Upper lobe of right lung (tissue), 1 donor: Measurements from ENCODE around the gene CDA. TPM values are rescaled to one million over a fixed set of nuclear protein-coding genes. Genes with fewer than 3 reads are reported as not detected.
A peak's percentile ranks its signal among the peaks of the same experiment; 100 is the strongest.

Source experiments
- ATAC-seq: fragments of 200-7000 bp; cut with Tn5 transposase; one replicate; pipeline ENCODE4 v1.9.1; 2020; ENCODE audit warnings: mild to moderate bottlenecking, moderate library complexity
- DNase-seq: peaks from one replicate; pipeline ENCODE4 v3.0.0-alpha.2; 2020
- H3K27ac ChIP-seq: fragments of 200-600 bp; one replicate; pipeline ENCODE4 v1.8.0; 2022
- H3K27me3 ChIP-seq: fragments of 200-600 bp; one replicate; pipeline ENCODE4 v1.8.0; 2022; ENCODE audit warnings: mild to moderate bottlenecking
- H3K36me3 ChIP-seq: fragments of 200-600 bp; one replicate; pipeline ENCODE4 v1.8.0; 2022
- H3K4me1 ChIP-seq: fragments of 200-600 bp; one replicate; pipeline ENCODE4 v1.8.0; 2022
- H3K4me3 ChIP-seq: fragments of 200-600 bp; one replicate; pipeline ENCODE4 v1.8.0; 2022; ENCODE audit warnings: mild to moderate bottlenecking
- H3K9me3 ChIP-seq: fragments of 200-600 bp; one replicate; pipeline ENCODE4 v1.8.0; 2022
- intact Hi-C: fragments of 100-400 bp; cut with DNase I; formaldehyde crosslinking; loops from one replicate; pipeline ENCODE4 v1.11.0; 2022
- total RNA-seq: library from RNA; stranded (reverse); fragmentation: NEBNext Ultra II Directional; extraction: Animal tissue kit (Norgen Biotek cat#: 25700); gene quantifications from one replicate; pipeline ENCODE4 v1.2.1, GENCODE V29; 2021
- TF ChIP-seq, protein P1 (sequence below): fragments of 200-600 bp; IDR thresholded peaks from one replicate; pipeline ENCODE4 v1.8.0; 2022; ENCODE audit warnings: antibody characterized with exemption
- donor health status: DM: no; HTN: yes; CAD: no; lungs with severe emphysema.

Gene CDA
- total RNA-seq, 1 donor from 2014 or later, result 8.8 TPM

DNA sequence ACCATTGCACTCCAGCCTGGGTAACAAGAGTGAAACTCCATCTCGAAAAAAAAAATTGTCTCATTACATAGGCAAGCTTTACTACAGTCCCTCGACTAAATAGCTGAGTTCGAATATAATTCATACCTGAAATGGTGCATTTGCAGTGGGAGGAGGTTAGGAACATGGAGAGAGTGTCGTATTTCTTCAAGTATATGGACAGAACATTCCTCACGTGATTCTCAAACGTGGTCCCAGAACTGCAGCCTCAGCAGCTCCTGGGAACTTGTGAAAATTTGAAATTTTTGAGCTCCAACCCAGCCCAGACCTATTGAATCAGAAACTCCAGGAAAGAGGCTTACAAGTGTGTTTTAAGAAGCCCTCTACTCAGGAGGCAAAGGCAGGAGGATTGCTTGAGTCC is 7.2 kb downstream of the CDA start:
- intact Hi-C loops, result no loop called here
- no peaks in the 10 kb centered on the region for H3K36me3 ChIP-seq
- no peak for ATAC-seq
- no peak overlapping the region for H3K27ac ChIP-seq
- TF ChIP-seq, protein P1, sequence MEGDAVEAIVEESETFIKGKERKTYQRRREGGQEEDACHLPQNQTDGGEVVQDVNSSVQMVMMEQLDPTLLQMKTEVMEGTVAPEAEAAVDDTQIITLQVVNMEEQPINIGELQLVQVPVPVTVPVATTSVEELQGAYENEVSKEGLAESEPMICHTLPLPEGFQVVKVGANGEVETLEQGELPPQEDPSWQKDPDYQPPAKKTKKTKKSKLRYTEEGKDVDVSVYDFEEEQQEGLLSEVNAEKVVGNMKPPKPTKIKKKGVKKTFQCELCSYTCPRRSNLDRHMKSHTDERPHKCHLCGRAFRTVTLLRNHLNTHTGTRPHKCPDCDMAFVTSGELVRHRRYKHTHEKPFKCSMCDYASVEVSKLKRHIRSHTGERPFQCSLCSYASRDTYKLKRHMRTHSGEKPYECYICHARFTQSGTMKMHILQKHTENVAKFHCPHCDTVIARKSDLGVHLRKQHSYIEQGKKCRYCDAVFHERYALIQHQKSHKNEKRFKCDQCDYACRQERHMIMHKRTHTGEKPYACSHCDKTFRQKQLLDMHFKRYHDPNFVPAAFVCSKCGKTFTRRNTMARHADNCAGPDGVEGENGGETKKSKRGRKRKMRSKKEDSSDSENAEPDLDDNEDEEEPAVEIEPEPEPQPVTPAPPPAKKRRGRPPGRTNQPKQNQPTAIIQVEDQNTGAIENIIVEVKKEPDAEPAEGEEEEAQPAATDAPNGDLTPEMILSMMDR, result no peak
- no peaks in the 10 kb centered on the region for H3K9me3 ChIP-seq
- no peak overlapping the region for H3K4me3 ChIP-seq
- H3K4me1 ChIP-seq, result peaks cover 4% of the 10 kb centered on the region
- no peak for DNase-seq
- H3K27me3 ChIP-seq, result peaks cover 15% of the 10 kb centered on the region

DNA sequence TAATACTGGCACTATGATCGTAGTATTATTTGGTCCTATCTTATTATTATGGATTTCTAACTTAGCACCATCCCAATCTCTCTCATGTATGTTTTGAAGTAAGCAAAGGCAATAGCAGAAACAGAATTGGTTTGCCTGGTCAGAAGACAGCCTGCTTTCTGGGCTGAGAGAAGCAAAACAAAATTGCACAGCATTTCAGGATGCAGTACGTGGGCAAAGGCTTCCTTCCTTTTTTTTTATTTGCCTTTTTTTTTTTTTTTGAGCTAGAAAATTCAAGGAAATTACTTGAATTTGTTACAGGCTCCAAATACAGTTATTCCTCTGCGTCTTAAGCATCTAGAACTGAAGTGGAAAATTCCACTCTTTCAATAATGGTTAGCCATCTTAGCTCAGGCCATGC is 8.8 kb downstream of the CDA start:
- Histone ChIP-seq H3K9me3 (no peaks in the 10 kb centered on the region), H3K27ac (no peak overlapping the region), H3K27me3 (peaks cover 14% of the 10 kb centered on the region), H3K4me1 (peaks cover 4% of the 10 kb centered on the region), H3K4me3 (no peak overlapping the region), H3K36me3 (no peaks in the 10 kb centered on the region)
- DNase-seq, result no peak
- intact Hi-C loops, result no loop called here
- TF ChIP-seq, protein P1, result no peak
- ATAC-seq, result peak; percentile 66

DNA sequence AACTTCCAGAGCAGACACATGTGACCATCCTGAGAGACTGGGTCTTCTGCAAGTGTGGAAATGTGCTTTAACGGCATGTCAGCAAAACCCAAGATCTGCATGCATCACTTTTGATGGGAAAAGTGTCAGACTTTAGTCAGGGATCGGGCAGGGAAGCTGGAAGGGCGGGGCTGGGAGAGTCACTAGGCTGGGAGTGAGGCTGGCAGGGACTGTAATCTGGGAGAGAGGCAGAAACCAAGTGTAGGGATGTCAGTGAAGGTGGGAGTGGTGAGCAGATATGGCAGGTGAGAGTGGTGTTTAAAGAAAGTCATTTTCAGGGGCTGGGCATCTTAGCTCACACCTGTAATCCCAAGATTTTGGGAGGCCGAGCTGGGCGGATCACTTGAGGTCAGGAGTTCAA is 11.3 kb downstream of the CDA start:
- intact Hi-C loops, result no loop called here
- no peak for DNase-seq
- ATAC-seq, result no peak
- Histone ChIP-seq H3K4me1 (peaks cover 4% of the 10 kb centered on the region), H3K27ac (no peak overlapping the region), H3K9me3 (no peaks in the 10 kb centered on the region), H3K4me3 (no peak overlapping the region), H3K36me3 (no peaks in the 10 kb centered on the region), H3K27me3 (no peaks in the 10 kb centered on the region)
- TF ChIP-seq, protein P1, result no peak

DNA sequence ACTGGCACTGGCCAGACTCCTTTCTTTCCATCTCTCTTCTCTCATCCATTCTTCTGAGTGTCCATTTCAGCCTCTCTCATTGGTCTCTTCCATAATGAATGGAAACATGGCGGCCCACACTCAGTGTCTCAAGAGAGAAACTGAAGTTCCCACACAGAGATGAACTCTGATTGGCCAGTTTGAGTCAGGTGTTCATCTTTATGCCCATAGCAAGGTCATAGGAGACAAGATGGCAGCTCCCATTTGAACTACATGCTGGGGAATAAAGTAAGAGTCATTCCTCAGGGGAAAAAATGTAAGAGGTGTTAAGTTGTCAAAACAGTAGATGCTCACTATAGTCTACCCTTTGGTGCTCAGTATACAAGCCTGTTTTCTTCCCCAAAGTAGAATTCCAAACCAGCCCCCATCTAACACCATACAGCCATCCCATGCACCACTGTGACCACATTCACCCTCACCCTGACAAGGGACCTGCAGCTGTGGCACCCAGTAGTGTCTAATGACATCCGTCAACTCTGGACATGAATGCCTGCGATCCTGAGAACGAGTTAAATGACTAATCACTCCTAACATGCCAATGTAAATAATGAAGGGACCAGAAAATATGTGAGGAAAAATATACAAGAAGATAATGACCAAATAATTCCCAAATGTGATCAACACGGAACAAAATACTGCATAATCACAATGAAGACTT is 12.4 kb downstream of the CDA start:
- peaks cover 4% of the 10 kb centered on the region for H3K4me1 ChIP-seq
- no peak for ATAC-seq

DNA sequence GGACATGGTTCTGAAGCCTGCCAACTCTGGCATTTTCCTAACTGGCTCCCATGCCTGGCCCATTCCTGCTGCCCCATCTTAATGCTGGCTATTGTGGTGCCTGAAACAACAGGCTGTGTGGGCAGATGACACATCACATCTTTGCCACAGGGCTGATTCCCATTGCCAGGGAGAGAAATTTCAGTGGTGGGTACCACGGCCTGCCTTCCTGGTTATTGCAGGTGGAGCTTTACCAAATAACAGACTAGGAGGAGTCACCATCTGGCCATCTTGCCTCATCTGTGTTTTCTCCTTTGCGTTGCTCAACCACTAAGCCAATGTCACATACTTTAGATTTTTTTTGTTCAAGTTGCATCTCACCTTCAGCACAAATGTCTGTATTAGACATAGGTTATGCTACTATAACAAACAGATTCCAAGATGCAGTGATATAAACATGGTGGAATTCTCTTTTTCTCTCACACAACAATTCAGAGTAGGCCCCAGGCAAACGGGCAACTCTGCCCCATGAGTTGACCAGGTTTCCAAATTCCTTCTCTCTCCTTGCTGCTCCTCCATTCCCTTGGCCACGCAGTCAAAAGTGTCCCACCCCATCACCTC is 14.1 kb downstream of the CDA start:
- H3K27ac ChIP-seq, result no peak overlapping the region
- H3K36me3 ChIP-seq, result no peaks in the 10 kb centered on the region

More for the DNA sequence above, 12.4 kb downstream of the CDA start:
- no peaks in the 10 kb centered on the region for H3K36me3 ChIP-seq
- no peak overlapping the region for H3K27ac ChIP-seq
- intact Hi-C loops, result no loop called here
- no peaks in the 10 kb centered on the region for H3K27me3 ChIP-seq
- DNase-seq, result no peak
- TF ChIP-seq, protein P1, result no peak
- H3K9me3 ChIP-seq, result no peaks in the 10 kb centered on the region
- no peak overlapping the region for H3K4me3 ChIP-seq

More for the DNA sequence above, 14.1 kb downstream of the CDA start:
- DNase-seq (no peak), ATAC-seq (no peak)
- Histone ChIP-seq H3K9me3 (no peaks in the 10 kb centered on the region), H3K4me1 (peaks cover 3% of the 10 kb centered on the region), H3K4me3 (no peak overlapping the region), H3K27me3 (no peaks in the 10 kb centered on the region)
- intact Hi-C loops, result no loop called here
- TF ChIP-seq, protein P1, result no peak
